AG10803 (cell line): ENCODE results near the gene SPDYC.
"Not testable (repeated sequence)": the region's sequence is repeated elsewhere in the genome, so short reads cannot be mapped to it uniquely, and the experiment has no call there.

Experiments used
- DNase-seq: peaks from one replicate; pipeline ENCODE4 v3.0.0; 2010; ENCODE audit warnings: low read depth
- H3K4me3 ChIP-seq: 2 replicates; pipeline ENCODE4 v1.5.1; 2011; ENCODE audit warnings: mild to moderate bottlenecking, low read length, control low read depth
- CTCF ChIP-seq: conservative IDR thresholded peaks from 2 replicates; pipeline ENCODE4 v1.5.1; 2011; ENCODE audit warnings: mild to moderate bottlenecking, low read length, control low read depth, inconsistent platforms

SPDYC gene

GRCh38 chr11:65163684-65164083, 6.3 kb upstream of the SPDYC start:
- no peak for DNase-seq
- H3K4me3 ChIP-seq = no peak overlapping the region

DNA sequence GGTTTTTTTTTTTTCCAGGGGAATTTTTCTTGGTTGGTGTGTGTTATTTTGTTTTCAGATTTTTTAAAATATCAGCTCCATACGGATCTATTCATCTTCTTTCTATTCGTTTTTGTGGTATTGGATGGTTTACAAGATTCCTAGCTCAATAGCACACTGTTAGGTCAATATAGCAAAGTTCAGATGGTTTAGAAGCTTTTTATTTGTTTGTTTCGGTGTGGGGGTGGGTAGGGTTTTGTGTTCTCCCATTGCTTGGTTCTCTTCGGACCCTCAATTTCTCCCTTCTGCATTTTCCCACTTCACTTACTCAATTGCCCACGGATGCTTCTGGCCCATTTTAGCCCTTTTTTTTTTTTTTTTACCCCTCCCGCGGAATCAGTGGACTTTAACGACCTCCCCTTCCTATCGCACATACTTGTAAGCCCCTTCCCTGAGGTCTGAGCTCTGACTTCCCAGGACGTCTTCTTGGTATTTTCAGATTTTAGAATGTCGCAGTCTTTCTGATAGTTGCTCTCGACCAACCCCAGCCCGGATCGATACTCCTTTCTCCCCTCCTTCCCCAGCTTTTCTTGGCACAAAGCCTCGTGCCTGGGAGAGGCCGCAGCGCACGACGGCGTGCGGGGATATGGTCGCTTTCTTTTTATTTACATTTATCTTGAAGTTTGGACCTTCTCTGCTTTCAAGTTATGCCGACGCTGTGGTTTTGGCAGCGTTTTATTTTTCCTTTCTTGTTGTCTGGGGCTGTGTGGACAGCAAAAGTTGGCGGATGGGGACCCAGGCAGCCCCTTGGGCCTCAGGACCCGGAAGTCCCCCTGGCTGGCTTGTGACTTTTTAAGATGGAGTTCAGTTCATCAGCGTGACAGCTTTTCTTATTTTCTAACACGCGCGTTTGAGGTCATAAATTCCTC, 4.4 kb upstream of the SPDYC start:
- no peak for TF ChIP-seq CTCF
- peak; percentile 9 for DNase-seq
- no peak overlapping the region for H3K4me3 ChIP-seq

More at GRCh38 chr11:65163684-65164083, 6.3 kb upstream of the SPDYC start:
- TF ChIP-seq CTCF = no peak

- H3K4me3 ChIP-seq = no peak overlapping the region
- no peak for DNase-seq
- TF ChIP-seq CTCF = no peak
Observed at GRCh38 chr11:65166893-65167292, 3.1 kb upstream of the SPDYC start.

DNA sequence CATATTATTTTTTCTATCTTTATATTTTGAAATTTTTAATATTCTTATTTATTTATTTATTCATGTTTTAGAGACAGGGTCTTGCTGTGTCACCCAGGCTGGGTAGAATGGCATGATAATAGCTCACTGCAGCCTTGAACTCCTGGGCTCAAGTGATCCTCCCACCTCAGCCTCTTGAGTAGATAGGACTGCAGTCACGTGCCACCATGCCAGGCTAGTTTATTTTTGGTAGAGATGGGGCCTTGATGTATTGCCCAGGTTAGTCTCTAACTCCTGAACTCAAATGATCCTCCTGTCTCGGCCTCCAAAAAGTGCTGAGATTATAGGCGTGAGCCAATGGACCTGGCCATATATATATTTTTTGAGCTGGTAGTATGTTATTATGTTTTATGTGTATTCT, 2.4 kb upstream of the SPDYC start:
- no peak overlapping the region for H3K4me3 ChIP-seq
- DNase-seq = no peak
- no peak for TF ChIP-seq CTCF

GRCh38 chr11:65169164-65169641, 830 bp upstream of the SPDYC start:
- no peak for TF ChIP-seq CTCF
- H3K4me3 ChIP-seq = no peak overlapping the region
- DNase-seq = peak; percentile 8

- no peak for TF ChIP-seq CTCF
- H3K4me3 ChIP-seq = no peak overlapping the region
- DNase-seq = no peak
Observed at GRCh38 chr11:65172600-65172999, 2.6 kb downstream of the SPDYC start.

DNA sequence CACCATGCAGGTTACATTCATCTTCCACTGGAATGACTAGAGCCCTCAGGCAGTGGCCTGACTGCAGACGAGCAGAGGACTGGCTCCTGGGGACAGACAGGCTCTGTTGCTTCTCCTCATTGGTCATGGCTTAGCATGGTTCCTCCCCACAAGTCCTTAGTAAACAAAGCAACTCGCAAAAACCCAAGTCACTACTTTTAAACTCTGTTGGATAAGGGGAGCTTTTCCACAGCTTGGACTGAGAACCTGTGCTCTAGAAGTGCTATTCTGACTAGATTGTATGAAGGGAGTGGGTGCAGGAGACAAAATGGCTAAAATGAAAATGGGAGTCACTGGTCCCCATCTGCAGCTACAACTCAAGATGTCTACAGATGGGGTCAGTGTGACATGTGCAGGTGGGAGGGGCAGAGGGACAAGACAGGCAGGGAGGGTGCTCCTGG, 4.6 kb downstream of the SPDYC start:
- DNase-seq, H3K4me3 ChIP-seq: not testable (repeated sequence)
